Activated CD4-positive, CD25-positive, alpha-beta regulatory T cell treated with anti-CD3 and anti-CD28 coated beads, Interleukin-2, amount 50 U/mL, for 16 hours (primary cell): ENCODE results near the gene CD81.
A peak's percentile ranks its signal among the peaks of the same experiment; 100 is the strongest.
"Not testable (repeated sequence)": the region's sequence is repeated elsewhere in the genome, so short reads cannot be mapped to it uniquely, and the experiment has no call there.

Source experiments
- DNase-seq: peaks from one replicate; pipeline ENCODE4 v3.0.0-alpha.2; 2020; ENCODE audit warnings: low read depth, low spot score

CD81 gene

GRCh38 chr11:2376751-2377451, at the start of gene CD81:
Gene CD81 (plus strand): TSS chr11:2377310. CDS start chr11:2377550, 240 bp downstream.
- peak; percentile 30 for DNase-seq

DNA sequence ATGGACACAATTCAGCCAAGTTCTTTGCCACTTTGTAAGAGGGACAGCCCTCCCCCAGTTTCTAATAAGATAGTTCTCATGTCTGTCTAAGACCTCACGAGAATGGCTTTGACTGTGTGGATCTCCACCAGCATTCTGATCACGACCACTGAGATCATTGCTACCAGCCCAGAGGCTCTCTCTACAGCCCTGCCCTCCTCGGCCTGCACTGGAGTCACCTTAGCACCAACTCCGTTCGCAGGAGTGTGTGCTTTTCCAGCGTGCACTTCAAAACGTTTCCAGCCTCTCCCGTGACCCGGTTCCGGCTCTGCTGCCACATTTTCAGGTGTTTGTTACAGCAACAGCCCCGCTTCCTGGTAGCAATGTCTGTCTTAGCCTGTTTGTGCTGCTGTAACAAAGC, 49.1 kb upstream of the CD81 start:
- no peak for DNase-seq

DNA sequence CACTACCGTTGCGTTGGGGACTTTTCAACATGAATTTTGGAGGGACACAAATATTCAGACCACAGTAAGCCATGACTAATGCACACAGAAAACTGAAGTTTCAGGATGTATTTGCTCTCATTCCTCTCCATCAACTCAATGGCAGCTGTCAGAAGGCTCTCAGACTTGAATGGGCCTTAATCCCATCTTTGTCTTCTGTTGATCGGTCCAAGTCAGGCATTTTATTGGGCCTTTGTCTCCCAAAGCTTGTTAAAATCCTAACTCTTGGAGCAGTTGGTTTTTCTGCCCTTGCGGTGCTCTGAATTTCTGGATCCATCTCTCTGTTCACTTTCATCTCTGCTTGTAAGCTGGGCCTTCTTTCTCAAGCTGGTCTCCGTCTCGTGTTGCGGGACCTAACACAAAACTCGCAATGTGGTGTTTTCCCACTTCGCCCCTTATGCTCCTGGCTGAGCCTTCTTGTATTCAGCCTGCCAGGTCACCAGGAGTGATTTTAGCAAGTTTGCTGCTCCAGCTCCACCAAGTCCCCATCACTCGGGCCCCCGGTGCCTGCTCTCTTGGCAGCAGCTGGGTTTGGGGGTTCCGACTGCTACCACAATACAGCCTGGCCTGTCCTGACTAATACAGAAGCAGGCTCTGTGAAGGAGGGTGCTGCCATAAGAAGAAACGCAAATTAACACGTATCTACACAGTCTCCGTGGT, 48.3 kb upstream of the CD81 start:
- DNase-seq = no peak

DNA sequence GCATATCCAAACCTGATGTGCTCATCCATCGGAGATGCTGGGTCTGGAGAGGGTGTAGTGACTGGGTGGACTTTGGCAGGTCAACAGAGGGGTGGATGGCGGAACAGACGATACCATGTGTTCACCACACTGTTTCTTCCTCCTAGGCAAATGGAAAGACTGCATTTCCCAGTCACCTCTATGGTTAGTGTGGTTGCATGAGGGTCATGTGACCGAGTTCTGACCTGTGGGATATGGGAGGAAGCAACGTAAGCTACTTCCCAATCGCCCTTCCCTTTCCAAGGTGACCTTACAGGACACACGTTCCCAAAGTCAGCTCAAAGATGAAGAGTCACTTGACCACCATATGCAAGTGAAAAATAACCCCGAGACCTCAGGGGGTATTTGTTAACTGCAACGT, 47.6 kb upstream of the CD81 start:
- DNase-seq = no peak

DNA sequence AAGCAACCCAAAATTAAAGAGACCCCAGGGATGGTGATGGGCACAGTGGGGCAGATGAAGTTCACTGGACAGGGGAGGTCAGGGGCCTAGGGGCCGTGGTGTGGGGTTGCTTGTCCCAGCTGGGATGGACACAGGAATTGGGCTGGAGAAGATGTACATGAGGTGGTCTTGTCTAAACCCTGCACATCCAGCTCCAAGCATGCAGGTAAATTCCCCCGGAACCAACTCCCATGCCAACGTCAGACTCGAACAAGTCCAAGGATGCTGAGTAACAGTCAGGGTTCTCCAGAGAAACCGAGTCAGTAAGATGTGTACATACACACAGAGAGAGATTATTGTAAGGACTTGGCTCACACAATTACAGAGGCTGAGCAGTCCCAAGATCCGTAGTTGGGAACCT, 46.4 kb upstream of the CD81 start:
- DNase-seq = no peak

- DNase-seq = no peak
Measured at GRCh38 chr11:2331404-2331803, 45.7 kb upstream of the CD81 start.

GRCh38 chr11:2332569-2332968, 44.5 kb upstream of the CD81 start:
- DNase-seq = not testable (repeated sequence)

DNA sequence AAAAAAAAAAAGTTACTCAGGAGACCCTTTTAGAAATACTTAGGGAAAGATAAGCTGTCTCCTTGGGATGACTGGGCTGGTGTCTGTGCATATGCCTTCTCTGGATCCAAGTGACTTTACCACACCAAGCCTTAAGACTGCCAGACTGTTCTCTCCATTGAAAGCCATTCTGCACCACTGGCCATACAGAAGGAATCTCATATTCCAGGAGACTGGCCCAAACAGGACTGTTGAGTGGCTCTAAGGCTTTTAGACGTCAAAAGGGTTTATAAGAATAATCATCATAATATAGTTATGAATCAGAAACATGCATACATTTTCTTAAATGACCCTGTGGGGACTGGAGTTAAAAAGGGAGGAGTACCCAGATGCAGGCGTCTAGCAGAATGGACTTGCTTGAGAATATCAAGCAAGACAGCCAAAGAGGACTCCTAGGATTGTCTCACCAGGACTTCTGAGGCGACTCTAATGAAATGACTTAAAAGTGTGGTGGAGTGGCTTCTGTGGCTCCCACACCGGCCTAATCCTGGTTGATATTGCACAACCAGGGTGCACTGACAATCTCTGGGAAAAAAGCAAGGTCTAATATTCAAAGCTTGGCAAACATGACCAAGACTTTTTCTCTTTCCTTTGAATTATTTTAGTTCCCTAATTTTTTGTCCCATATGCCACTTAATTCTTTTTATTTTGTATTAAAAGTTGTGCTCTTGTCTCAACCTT, 43.5 kb upstream of the CD81 start:
- DNase-seq = not testable (repeated sequence)

GRCh38 chr11:2335286-2335685, 41.8 kb upstream of the CD81 start:
- DNase-seq = not testable (repeated sequence)

- not testable (repeated sequence) for DNase-seq
Measured at GRCh38 chr11:2338760-2339159, 38.4 kb upstream of the CD81 start.

GRCh38 chr11:2342557-2342956, 34.6 kb upstream of the CD81 start:
- DNase-seq = no peak

GRCh38 chr11:2342981-2343380, 34.1 kb upstream of the CD81 start:
- no peak for DNase-seq

DNA sequence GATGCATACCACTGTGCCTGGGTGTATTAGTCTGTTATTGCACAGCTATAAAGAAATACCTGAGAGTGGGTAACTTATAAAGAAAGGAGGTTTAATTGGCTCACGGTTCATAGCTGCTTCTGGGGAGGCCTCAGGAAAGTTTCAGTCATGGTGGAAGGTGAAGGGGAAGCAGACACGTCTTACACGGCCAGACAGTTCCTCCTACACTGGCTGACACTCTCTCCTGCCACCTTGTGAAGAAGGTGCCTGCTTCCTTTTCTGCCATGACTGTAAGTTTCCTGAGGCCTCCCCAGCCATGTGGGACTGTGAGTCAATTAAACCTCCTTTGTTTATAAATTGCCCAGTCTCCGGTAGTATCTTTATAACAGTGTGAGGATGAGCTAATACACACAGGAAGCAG, 33.6 kb upstream of the CD81 start:
- DNase-seq = no peak

DNA sequence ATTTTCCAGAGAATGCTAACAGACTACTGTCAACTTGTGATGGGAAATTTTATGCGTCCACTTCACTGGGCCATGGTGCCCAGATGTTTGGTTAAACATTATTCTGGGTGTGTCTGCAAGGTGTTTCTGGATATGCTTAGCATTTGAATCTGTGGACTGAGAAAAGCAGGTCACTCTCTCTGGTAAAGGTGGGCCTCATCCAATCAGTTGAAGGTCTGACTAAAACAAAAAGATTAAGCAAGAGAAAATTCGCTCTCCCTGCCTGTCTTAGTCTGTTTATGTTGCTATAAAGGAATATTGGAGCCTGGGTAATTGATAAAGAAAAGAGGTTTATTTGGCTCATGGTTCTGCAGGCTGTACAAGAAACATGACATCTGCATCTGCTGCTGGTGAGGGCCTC, 32.1 kb upstream of the CD81 start:
- no peak for DNase-seq

DNA sequence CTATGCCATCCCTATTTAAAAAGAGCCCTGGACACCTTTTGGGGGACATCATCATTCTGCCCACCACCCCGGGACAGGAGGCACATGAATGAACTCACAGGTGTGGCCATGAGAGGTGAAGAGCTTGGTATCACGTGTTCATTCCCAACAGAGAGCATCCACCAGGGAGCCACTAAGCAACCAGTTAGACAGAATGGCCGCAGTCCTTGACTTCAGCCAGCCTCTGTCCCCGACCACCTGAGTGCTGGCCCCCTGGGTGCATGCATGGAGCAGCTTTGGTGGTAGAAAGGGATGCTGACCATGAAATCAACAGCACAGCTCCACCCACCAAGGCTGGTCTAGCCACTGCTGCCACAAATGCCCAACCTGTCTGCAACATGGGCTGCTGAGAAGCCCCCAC, 31.1 kb upstream of the CD81 start:
- DNase-seq = no peak

DNA sequence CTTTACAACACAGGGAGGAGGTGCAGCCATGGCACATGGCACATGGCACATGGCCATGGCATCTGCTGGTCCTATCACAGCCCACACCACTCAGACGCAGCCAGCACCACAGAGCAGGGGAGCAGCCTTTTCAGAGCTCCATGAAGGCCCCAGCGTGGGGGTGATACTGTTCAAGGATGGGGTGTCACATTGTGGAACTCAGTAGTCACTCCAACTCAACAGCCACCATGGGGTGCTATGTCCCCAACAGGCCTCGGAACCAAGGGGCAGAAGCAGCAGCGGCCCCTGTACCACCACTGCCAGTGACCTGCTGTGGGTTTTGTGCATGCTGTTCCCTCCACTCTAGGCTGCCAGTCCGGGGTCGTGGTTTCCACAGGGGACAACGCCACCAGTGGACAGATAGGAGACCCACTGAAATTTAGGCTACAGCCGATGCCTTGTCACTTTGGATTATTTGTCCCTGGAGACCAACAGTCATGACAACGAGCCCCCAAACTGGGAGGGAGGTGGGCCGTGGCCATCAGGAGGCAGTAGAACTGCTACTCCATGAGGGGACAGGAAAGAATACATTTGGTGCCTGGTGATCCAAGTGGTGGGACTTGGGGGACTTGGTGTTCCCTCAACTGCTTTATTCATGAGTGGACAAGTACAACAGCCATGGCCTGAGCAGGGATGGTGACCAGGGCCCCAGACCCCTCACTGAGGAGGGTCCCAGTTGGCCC, 30.4 kb upstream of the CD81 start:
- no peak for DNase-seq

DNA sequence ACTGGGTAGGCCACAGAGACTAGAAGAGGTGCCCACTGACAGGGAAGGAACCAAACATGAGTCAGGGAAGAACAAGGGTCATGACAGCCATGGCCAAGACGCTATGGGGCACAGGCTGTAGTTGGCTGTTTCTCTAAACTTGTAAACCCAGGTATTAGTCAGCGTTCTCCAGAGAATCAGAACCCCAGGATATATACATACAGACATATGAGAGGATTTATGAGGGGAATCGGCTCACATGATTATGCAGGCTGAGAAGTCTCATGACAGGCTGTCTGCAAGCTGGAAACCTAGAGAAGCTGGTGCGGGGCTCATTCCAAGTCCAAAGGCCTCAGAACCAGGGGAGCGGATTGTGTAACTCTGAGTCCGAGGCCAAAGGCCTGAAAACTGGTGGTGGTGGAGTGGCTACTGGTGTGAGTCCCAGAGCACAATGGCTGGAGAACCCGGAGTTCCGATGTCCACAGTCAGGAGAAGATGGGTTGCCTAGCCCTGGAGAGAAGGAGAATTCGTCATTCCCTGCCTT, 29.7 kb upstream of the CD81 start:
- DNase-seq = no peak

DNA sequence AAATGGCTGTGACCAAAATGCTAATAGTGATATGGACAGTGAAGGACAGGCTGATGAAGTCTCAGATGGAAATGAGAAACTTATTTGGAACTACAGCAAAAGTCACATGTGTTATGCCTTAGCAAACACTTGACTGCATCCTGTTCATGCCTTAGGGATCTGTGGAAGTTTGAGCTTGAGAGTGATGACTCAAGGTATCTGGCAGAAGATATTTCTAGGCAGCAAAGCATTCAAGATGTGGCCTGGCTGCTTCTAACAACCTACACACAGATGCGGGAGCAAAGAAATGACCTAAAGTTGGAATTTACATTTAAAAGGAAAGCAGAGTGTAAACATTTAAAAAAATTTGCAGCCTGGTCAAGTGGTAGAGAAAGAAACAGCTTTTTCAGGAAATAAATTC, 28.1 kb upstream of the CD81 start:
- DNase-seq = no peak

GRCh38 chr11:2351701-2352100, 25.4 kb upstream of the CD81 start:
- no peak for DNase-seq

DNA sequence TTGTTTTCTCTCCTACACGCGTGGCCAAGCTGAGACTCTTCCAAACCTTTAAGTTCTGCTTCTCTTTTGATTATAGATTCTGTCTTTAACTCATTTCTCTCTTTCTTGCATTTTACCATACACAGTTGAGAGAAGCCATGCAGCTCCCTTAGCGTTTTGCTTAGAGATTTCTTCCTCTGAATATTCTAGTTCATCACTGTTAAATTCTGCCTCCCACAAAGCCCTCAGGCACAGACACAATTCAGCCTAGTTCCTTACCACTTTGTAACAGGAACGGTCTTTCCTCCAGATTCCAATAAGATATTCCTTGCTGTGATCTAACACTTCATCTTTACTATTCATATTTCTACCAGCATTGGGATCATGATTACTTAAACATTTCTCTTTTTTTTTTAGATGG, 24.7 kb upstream of the CD81 start:
- DNase-seq = no peak

DNA sequence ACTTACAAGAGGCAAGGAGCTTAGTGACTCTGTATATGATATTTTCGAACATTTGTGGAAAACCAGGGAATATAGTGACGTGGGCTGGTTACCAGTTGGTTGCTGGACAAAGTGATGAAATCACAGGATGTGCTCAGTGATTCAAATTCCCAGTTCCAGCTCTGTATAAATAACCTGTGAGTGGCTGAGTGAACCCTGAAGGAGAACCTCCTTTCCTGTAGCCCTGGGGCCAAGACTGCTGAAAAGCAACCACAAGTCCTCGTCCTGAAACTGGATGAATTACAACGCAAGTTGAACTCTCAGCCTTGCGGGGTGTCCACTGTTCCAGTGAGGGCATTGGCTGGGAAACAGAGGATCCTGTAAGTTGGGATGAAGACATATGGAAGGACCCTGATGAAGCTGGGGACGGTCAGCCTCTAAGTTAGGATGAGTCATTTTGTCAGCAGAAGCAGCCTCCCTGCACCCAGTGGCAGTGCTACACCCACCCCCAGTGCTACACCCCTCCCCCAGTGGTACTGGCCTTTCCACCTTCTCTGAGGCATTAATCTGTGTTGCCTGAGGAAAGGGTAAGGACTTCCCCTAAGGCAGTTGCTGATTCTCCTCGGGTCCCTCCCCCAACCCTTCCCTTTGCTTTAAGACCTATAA, 22.0 kb upstream of the CD81 start:
- no peak for DNase-seq
